GM12892 (cell line): ENCODE data around the gene TOP3B.

ENCODE experiments used
- POLR2A ChIP-seq: IDR thresholded peaks from 2 replicates; pipeline ENCODE4 v1.6.1; 2011; ENCODE audit warnings: low read depth, low read length, control low read depth
- POLR2AphosphoS5 ChIP-seq: IDR thresholded peaks from 2 replicates; pipeline ENCODE4 v1.6.1; 2011; ENCODE audit warnings: low read depth, low read length, control low read depth
- TAF1 ChIP-seq: IDR thresholded peaks from 2 replicates; pipeline ENCODE4 v1.6.1; 2011; ENCODE audit warnings: low read depth, mild to moderate bottlenecking, control low read depth, low read length, borderline replicate concordance

- TF ChIP-seq POLR2AphosphoS5 (no peak), POLR2A (no peak), TAF1 (no peak)
Observed at GRCh38 chr22:21992593-21993237, 10.1 kb upstream of the TOP3B start.
